SK-N-SH (cell line): Measurements from ENCODE around the gene PKN1.

Source experiments
- CTCF ChIP-seq: fragments of 200-600 bp; sonication (generic); IDR thresholded peaks from 2 replicates; pipeline ENCODE4 v1.6.1; 2017; ENCODE audit warnings: antibody characterized with exemption, mild to moderate bottlenecking, moderate library complexity
- ELF1 ChIP-seq: IDR thresholded peaks from 2 replicates; pipeline ENCODE4 v1.4.0; 2012
- EP300 ChIP-seq, 2 experiments: IDR thresholded peaks; 2 replicates each; pipeline versions ENCODE4 v1.4.0 to v1.6.1; 2012; ENCODE audit warnings: borderline replicate concordance in 1 of 2, low read depth in 1 of 2, low read length in 1 of 2
- EZH2phosphoT487 ChIP-seq: fragments of 200-600 bp; sonication (generic); IDR thresholded peaks from 2 replicates; pipeline ENCODE4 v1.6.1; 2017; ENCODE audit warnings: low read depth, mixed run types, mild to moderate bottlenecking, antibody characterized with exemption, moderate library complexity, borderline replicate concordance
- FOXJ3 ChIP-seq: sonication (generic); formaldehyde crosslinking; IDR thresholded peaks from 2 replicates; pipeline ENCODE4 v1.5.1; 2020; ENCODE audit warnings: mild to moderate bottlenecking, missing genetic modification reagents
- GATA2 ChIP-seq: sonication (generic); formaldehyde crosslinking; IDR thresholded peaks from 2 replicates; pipeline ENCODE4 v1.5.0; 2020; ENCODE audit warnings: mild to moderate bottlenecking, missing genetic modification reagents
- MXI1 ChIP-seq: IDR thresholded peaks from 2 replicates; pipeline ENCODE4 v1.6.1; 2012; ENCODE audit warnings: mild to moderate bottlenecking, low read depth, low read length, improper control_type of control experiment
- POLR2AphosphoS5 ChIP-seq: IDR thresholded peaks from 2 replicates; pipeline ENCODE4 v1.6.1; 2012; ENCODE audit warnings: low read depth, low read length
- RXRA ChIP-seq: IDR thresholded peaks from 2 replicates; pipeline ENCODE4 v1.4.0; 2012; ENCODE audit warnings: low read depth, mild to moderate bottlenecking, borderline replicate concordance
- SMC3 ChIP-seq: IDR thresholded peaks from 2 replicates; pipeline ENCODE4 v1.6.1; 2012; ENCODE audit warnings: low read depth, low read length, improper control_type of control experiment
- TAF1 ChIP-seq: IDR thresholded peaks from 2 replicates; pipeline ENCODE4 v1.6.1; 2012; ENCODE audit warnings: low read depth, mild to moderate bottlenecking, low read length, moderate library complexity, borderline replicate concordance
- TCF12 ChIP-seq: IDR thresholded peaks from 2 replicates; pipeline ENCODE4 v1.4.0; 2012
- TF ChIP-seq, protein P1 (sequence below): IDR thresholded peaks from 2 replicates; pipeline ENCODE4 v1.4.0; 2012; ENCODE audit warnings: low read depth

DNA sequence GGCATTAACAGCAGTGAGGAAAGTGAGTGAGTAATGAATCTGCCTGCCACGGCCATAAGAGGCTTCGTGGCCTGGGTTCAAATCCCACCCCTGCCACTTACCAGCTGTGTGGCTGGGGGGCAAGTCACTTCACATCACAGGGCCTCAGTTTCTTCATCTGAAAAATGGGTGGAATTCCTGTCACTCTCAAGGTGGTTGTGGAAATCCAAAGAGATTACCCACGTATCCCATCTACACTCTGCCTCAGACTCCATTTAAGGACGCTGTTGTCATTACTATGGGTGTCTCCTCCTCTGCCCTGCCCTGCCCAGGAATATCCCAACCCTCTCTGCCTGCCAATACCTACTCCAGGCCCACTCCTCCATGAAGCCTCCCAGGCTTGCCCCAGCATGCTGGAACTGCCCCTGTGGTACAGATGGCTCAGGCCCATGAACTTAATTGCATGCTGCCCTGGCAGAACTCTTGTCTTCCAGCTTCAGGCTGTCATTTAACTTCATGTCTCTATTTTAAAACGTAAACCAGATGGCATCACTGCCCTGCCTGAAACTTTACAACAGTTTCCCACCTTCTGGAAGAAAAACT, 59.7 kb downstream of the PKN1 start:
- TF ChIP-seq CTCF (no peak), TAF1 (no peak), GATA2 (no peak), MXI1 (no peak), ELF1 (no peak), RXRA (no peak), POLR2AphosphoS5 (no peak), EP300 (IDR thresholded peaks at IDR 0.05; ENCODE audit: borderline replicate concordance in 1 of 2, low read depth in 1 of 2, low read length in 1 of 2) (no peak), TCF12 (peak; percentile 14; the same call in 1 of the 2 replicates), EZH2phosphoT487 (no peak), SMC3 (no peak), FOXJ3 (CRISPR knock-in tag) (no peak)
- TF ChIP-seq, protein P1, sequence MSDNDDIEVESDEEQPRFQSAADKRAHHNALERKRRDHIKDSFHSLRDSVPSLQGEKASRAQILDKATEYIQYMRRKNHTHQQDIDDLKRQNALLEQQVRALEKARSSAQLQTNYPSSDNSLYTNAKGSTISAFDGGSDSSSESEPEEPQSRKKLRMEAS: no peak
